ENCODE data around the gene EMID1. TPM values are rescaled to one million over a fixed set of nuclear protein-coding genes. Genes with fewer than 3 reads are reported as not detected.

EMID1 gene
- total RNA-seq, 1 experiment from 2014 or later, result 6.1 TPM

Other genes with a start within 250 kb of the EMID1 start
- gene C22orf31, start 144.1 kb upstream of the EMID1 start, total RNA-seq (2021), result not detected in 3 replicates
- 4.1 to 5.8 TPM (median 5.4 TPM) in 3 replicates for gene KREMEN1, start 132.9 kb upstream of the EMID1 start, total RNA-seq (2021)
- 69.6 to 78.2 TPM (median 77.9 TPM) in 3 replicates for gene RHBDD3, start 62.1 kb downstream of the EMID1 start, total RNA-seq (2021)
- 377 to 400 TPM (median 384 TPM) in 3 replicates for gene EWSR1, start 62.4 kb downstream of the EMID1 start, total RNA-seq (2021)
- gene GAS2L1, start 100.8 kb downstream of the EMID1 start, total RNA-seq (2021), result 15.3 to 19.9 TPM (median 15.6 TPM) in 3 replicates
- gene RASL10A, start 109.8 kb downstream of the EMID1 start, total RNA-seq (2021), result 1.1 to 1.6 TPM (median 1.6 TPM) in 3 replicates
- gene AP1B1, start 182.7 kb downstream of the EMID1 start, total RNA-seq (2021), result 68.9 to 77.9 TPM (median 71.6 TPM) in 3 replicates
- not detected in 3 replicates for gene RFPL1, start 232.7 kb downstream of the EMID1 start, total RNA-seq (2021)

Data from WTC11 (cell line).